KMS-11 (cell line): ENCODE results near the gene C22orf15.
"Not testable (repeated sequence)": the region's sequence is repeated elsewhere in the genome, so short reads cannot be mapped to it uniquely, and the experiment has no call there.

Source experiments
- H2AFZ ChIP-seq: fragments of 200-600 bp; sonication (generic); 2 replicates; pipeline ENCODE4 v1.6.1; 2016; ENCODE audit warnings: antibody characterized with exemption, mixed run types, low read depth
- H3K27ac ChIP-seq: fragments of 200-600 bp; sonication (generic); 2 replicates; pipeline ENCODE4 v1.6.1; 2016; ENCODE audit warnings: mild to moderate bottlenecking, mixed run types
- H3K27me3 ChIP-seq: fragments of 200-600 bp; sonication (generic); 2 replicates; pipeline ENCODE4 v1.6.1; 2017; ENCODE audit warnings: mild to moderate bottlenecking, low read depth, mixed run types, moderate library complexity; ENCODE audit not compliant: insufficient read depth
- H3K36me3 ChIP-seq: fragments of 200-600 bp; sonication (generic); 2 replicates; pipeline ENCODE4 v1.6.1; 2017; ENCODE audit warnings: mild to moderate bottlenecking, mixed run types; ENCODE audit not compliant: insufficient read depth
- H3K4me1 ChIP-seq: fragments of 200-600 bp; sonication (generic); 2 replicates; pipeline ENCODE4 v1.6.1; 2016; ENCODE audit warnings: mild to moderate bottlenecking, low read depth, mixed run types; ENCODE audit not compliant: poor library complexity, severe bottlenecking
- H3K4me2 ChIP-seq: fragments of 200-600 bp; sonication (generic); 2 replicates; pipeline ENCODE4 v1.7.0; 2016; ENCODE audit warnings: mild to moderate bottlenecking, mixed run types
- H3K4me3 ChIP-seq: fragments of 200-600 bp; sonication (generic); IDR thresholded peaks from 2 replicates; pipeline ENCODE4 v1.6.1; 2017; ENCODE audit warnings: low read depth, low read length, mixed read lengths; ENCODE audit not compliant: insufficient read depth
- H3K79me2 ChIP-seq: fragments of 200-600 bp; sonication (generic); 2 replicates; pipeline ENCODE4 v1.6.1; 2016; ENCODE audit warnings: low read depth, mixed run types; ENCODE audit not compliant: insufficient read depth
- H3K9ac ChIP-seq: fragments of 200-600 bp; sonication (generic); 2 replicates; pipeline ENCODE4 v1.6.1; 2016; ENCODE audit warnings: mild to moderate bottlenecking, mixed run types
- H4K20me1 ChIP-seq: fragments of 200-600 bp; sonication (generic); 2 replicates; pipeline ENCODE4 v1.6.1; 2016; ENCODE audit warnings: mild to moderate bottlenecking, mixed run types; ENCODE audit not compliant: insufficient read depth
- TF ChIP-seq, protein P1 (sequence below): fragments of 200-600 bp; sonication (generic); conservative IDR thresholded peaks from 2 replicates; pipeline ENCODE4 v1.6.1; 2017; ENCODE audit warnings: low read depth, mild to moderate bottlenecking, antibody characterized with exemption, low read length, moderate library complexity, mixed read lengths

The C22orf15 gene

GRCh38 chr22:23722160-23722559 lies 40.6 kb upstream of the C22orf15 start:
- no peak overlapping the region for H3K4me2 ChIP-seq
- H4K20me1 ChIP-seq, result no peaks in the 10 kb centered on the region
- peaks cover 32% of the 10 kb centered on the region for H3K4me1 ChIP-seq
- H3K27ac ChIP-seq, result no peak overlapping the region
- H3K9ac ChIP-seq, result no peak overlapping the region
- H3K36me3 ChIP-seq, result no peaks in the 10 kb centered on the region
- no peak overlapping the region for H3K4me3 ChIP-seq
- TF ChIP-seq, protein P1, sequence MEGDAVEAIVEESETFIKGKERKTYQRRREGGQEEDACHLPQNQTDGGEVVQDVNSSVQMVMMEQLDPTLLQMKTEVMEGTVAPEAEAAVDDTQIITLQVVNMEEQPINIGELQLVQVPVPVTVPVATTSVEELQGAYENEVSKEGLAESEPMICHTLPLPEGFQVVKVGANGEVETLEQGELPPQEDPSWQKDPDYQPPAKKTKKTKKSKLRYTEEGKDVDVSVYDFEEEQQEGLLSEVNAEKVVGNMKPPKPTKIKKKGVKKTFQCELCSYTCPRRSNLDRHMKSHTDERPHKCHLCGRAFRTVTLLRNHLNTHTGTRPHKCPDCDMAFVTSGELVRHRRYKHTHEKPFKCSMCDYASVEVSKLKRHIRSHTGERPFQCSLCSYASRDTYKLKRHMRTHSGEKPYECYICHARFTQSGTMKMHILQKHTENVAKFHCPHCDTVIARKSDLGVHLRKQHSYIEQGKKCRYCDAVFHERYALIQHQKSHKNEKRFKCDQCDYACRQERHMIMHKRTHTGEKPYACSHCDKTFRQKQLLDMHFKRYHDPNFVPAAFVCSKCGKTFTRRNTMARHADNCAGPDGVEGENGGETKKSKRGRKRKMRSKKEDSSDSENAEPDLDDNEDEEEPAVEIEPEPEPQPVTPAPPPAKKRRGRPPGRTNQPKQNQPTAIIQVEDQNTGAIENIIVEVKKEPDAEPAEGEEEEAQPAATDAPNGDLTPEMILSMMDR, result no peak
- H3K27me3 ChIP-seq, result no peaks in the 10 kb centered on the region
- no peak overlapping the region for H2AFZ ChIP-seq
- H3K79me2 ChIP-seq, result no peaks in the 10 kb centered on the region

GRCh38 chr22:23722724-23723123 lies 40.1 kb upstream of the C22orf15 start:
- Histone ChIP-seq H3K9ac (no peak overlapping the region), H3K4me1 (peaks cover 33% of the 10 kb centered on the region), H3K27ac (no peak overlapping the region), H3K36me3 (no peaks in the 10 kb centered on the region), H3K27me3 (no peaks in the 10 kb centered on the region), H3K79me2 (no peaks in the 10 kb centered on the region), H3K4me2 (no peak overlapping the region), H3K4me3 (no peak overlapping the region), H4K20me1 (no peaks in the 10 kb centered on the region), H2AFZ (no peak overlapping the region)
- TF ChIP-seq, protein P1, result no peak

DNA sequence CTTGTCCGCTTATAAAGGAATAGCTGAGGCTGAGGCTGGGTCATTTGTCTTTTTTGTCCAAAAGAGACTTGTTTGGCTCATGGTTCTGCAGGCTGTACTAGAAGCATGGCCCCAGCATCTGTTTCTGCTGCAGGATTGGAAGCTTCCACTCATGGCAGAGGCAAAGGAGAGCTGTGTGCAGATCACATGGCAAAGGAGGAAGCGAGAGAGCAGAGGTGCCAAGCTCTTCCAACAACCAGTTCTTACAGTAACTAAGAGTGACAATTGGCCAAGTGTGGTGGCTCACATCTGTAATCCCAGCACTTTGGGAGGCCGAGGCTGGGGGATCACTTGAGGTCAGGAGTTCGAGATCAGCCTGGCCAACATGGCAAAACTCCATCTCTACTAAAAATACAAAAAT lies 34.7 kb upstream of the C22orf15 start:
- not testable (repeated sequence) for H4K20me1 ChIP-seq, H3K79me2 ChIP-seq, H3K27me3 ChIP-seq, H3K36me3 ChIP-seq, H3K27ac ChIP-seq, H3K9ac ChIP-seq, H3K4me2 ChIP-seq, H3K4me3 ChIP-seq, H2AFZ ChIP-seq
- H3K4me1 ChIP-seq, result peaks cover 36% of the 10 kb centered on the region

DNA sequence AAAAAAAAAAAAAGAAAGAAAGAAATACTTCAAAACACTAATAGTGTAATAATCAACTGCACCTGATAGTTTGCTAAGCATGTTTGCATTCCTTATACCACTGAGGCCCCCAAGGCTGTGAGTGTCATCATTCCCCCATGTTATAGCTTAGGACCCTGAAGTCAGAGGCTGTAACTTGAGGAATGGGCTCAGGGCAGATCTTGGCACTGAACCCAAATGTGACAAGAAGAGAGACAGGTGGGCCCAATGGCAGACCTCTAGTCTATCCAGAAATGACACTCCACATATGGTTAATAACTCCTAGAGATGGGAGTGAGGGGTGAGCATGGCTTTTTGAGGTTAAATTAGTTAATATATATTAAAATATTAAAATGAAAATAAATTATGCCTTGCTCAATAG lies 25.1 kb upstream of the C22orf15 start:
- H4K20me1 ChIP-seq, result no peaks in the 10 kb centered on the region
- TF ChIP-seq, protein P1, result no peak
- H3K27ac ChIP-seq, result no peak overlapping the region
- H3K4me2 ChIP-seq, result no peak overlapping the region
- H3K4me1 ChIP-seq, result peaks cover 42% of the 10 kb centered on the region
- H3K4me3 ChIP-seq, result no peak overlapping the region
- H2AFZ ChIP-seq, result no peak overlapping the region
- no peaks in the 10 kb centered on the region for H3K27me3 ChIP-seq
- H3K79me2 ChIP-seq, result no peaks in the 10 kb centered on the region
- H3K36me3 ChIP-seq, result no peaks in the 10 kb centered on the region
- no peak overlapping the region for H3K9ac ChIP-seq

DNA sequence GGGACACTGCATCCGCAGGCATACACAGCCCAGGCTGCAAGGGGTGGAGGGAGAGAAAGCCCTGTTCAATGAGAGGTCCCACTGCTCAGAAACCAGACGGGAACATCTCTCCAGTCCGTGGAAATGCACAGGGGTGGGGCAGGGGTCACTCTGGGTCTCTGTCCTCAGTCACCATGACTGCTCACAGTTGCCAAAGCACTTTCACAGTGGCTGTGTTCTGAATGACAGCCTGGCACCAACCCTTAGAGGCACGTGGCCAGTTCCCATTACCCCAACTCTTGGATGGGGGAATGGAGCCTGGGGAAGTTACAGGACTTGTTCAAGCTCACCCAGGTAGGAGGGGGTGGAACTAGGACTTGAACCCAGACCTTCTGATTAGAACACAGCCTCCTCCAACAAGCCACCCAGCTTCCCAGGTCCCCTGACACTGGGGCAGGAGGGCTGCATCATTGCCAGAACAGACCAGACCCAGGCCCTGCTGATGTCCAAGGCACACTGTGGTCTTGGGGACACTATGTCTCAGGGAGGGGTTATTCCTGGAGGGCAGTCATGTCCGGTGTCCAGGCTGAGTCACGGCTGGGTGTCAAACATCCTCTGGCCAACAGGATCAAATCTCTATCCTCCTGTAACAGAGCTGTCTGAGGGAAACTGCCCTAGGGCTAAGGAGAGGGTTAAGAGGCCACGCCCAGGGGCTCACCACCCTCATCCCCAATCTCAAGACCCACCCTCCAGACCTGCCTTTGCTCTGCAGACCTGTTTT lies 20.1 kb upstream of the C22orf15 start:
- Histone ChIP-seq H3K27me3 (no peaks in the 10 kb centered on the region), H3K4me3 (no peak overlapping the region), H4K20me1 (no peaks in the 10 kb centered on the region), H2AFZ (no peak overlapping the region), H3K4me1 (peaks cover 13% of the 10 kb centered on the region), H3K4me2 (no peak overlapping the region), H3K9ac (no peak overlapping the region), H3K36me3 (no peaks in the 10 kb centered on the region), H3K27ac (no peak overlapping the region), H3K79me2 (no peaks in the 10 kb centered on the region)
- TF ChIP-seq, protein P1, result no peak
